Measurements from ENCODE around the gene CDC123.

DNA sequence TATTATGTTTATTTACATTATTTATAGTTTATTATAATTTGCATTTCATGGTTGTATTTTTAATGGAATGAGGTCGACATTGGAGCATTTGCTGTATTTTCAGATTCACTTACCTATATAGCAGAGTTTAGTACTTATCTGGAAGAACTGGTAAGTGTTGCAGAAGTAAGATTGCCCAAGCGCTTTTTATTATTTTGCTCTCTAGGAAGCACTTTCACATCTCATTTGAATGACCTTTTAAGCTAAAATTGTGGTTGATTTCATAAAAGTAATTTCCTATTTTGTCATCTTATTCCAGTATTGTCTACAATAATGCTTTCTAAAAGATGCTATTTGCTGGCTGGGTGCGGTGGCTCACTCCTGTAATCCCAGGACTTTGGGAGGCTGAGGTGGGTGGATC, 37.9 kb upstream of the CDC123 start:
- TF ChIP-seq, protein P1, sequence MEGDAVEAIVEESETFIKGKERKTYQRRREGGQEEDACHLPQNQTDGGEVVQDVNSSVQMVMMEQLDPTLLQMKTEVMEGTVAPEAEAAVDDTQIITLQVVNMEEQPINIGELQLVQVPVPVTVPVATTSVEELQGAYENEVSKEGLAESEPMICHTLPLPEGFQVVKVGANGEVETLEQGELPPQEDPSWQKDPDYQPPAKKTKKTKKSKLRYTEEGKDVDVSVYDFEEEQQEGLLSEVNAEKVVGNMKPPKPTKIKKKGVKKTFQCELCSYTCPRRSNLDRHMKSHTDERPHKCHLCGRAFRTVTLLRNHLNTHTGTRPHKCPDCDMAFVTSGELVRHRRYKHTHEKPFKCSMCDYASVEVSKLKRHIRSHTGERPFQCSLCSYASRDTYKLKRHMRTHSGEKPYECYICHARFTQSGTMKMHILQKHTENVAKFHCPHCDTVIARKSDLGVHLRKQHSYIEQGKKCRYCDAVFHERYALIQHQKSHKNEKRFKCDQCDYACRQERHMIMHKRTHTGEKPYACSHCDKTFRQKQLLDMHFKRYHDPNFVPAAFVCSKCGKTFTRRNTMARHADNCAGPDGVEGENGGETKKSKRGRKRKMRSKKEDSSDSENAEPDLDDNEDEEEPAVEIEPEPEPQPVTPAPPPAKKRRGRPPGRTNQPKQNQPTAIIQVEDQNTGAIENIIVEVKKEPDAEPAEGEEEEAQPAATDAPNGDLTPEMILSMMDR (IDR thresholded peaks at IDR 0.05), result no peak
- TF ChIP-seq EZH2 (IDR thresholded peaks at IDR 0.05; ENCODE audit: borderline replicate concordance, insufficient read depth, low read depth, low read length, poor library complexity, severe bottlenecking), result no peak
